ENCODE data around the gene ZFP92. TPM values are rescaled to one million over a fixed set of nuclear protein-coding genes. Genes with fewer than 3 reads are reported as not detected.
"Not testable (repeated sequence)": the region's sequence is repeated elsewhere in the genome, so short reads cannot be mapped to it uniquely, and the experiment has no call there.

Gene ZFP92
- total and polyA plus RNA-seq, 2 donors, result 0.19 to 0.27 TPM

- Histone ChIP-seq H3K9me3 (ENCODE audit: control insufficient read depth in 2 of 2, insufficient read depth in 1 of 2, low read length in 1 of 2) (peaks cover 0 to 6% of the 10 kb centered on the region in 2 donors), H3K27me3 (ENCODE audit: control insufficient read depth in 2 of 2, insufficient read depth in 1 of 2, low read length in 1 of 2) (no peaks in the 10 kb centered on the region), H3K36me3 (ENCODE audit: control insufficient read depth in 2 of 2, insufficient read depth in 2 of 2, low read length in 1 of 2) (no peaks in the 10 kb centered on the region), H3K4me3 (ENCODE audit: low read length in 2 of 2) (no peak overlapping the region), H3K27ac (ENCODE audit: low read depth in 1 of 2, low read length in 1 of 2) (no peak overlapping the region), H3K4me1 (ENCODE audit: control insufficient read depth in 2 of 2, insufficient read depth in 2 of 2, low read length in 2 of 2) (no peaks in the 10 kb centered on the region)
- 94% methylated on average over 3 of the region's 3 CpGs for WGBS
- no peak for DNase-seq (ENCODE audit: low read depth in 6 of 9, low spot score in 9 of 9)
These were observed 28.4 kb upstream of the ZFP92 start for GRCh38 chrX:153382563-153383482.

- 97% methylated on average over 6 of the region's 6 CpGs for WGBS
- Histone ChIP-seq H3K4me1 (ENCODE audit: control insufficient read depth in 2 of 2, insufficient read depth in 2 of 2, low read length in 2 of 2) (no peaks in the 10 kb centered on the region), H3K27me3 (ENCODE audit: control insufficient read depth in 2 of 2, insufficient read depth in 1 of 2, low read length in 1 of 2) (no peaks in the 10 kb centered on the region), H3K36me3 (ENCODE audit: control insufficient read depth in 2 of 2, insufficient read depth in 2 of 2, low read length in 1 of 2) (no peaks in the 10 kb centered on the region), H3K27ac (ENCODE audit: low read depth in 1 of 2, low read length in 1 of 2) (no peak overlapping the region), H3K4me3 (ENCODE audit: low read length in 2 of 2) (no peak overlapping the region), H3K9me3 (ENCODE audit: control insufficient read depth in 2 of 2, insufficient read depth in 1 of 2, low read length in 1 of 2) (peaks cover 0 to 6% of the 10 kb centered on the region in 2 donors)
- DNase-seq (ENCODE audit: low read depth in 6 of 9, low spot score in 9 of 9), result no peak
These were observed 26.9 kb upstream of the ZFP92 start for GRCh38 chrX:153384390-153384789.

DNA sequence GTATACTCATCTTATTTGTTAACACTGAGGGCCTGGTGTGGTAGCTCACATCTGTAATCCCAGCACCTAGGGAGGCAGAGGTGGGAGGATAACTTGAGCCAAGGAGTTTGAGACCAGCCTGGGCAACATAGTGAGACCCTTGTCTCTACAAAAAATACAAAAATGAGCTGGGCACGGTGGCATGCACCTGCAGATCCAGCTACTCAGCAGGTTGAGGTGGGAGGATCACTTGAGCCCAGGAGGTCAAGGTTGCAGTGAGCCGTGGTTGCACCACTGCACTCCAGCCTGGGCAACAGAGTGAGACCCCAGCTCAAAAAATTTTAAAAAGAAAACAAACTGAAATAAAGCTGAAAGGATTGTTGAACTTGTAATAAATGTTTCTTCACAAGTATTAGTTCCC, 26.3 kb upstream of the ZFP92 start:
- H3K4me1 ChIP-seq (ENCODE audit: control insufficient read depth in 2 of 2, insufficient read depth in 2 of 2, low read length in 2 of 2); H3K9me3 ChIP-seq (ENCODE audit: control insufficient read depth in 2 of 2, insufficient read depth in 1 of 2, low read length in 1 of 2); H3K27me3 ChIP-seq (ENCODE audit: control insufficient read depth in 2 of 2, insufficient read depth in 1 of 2, low read length in 1 of 2); H3K27ac ChIP-seq (ENCODE audit: low read depth in 1 of 2, low read length in 1 of 2); H3K4me3 ChIP-seq (ENCODE audit: low read length in 2 of 2); DNase-seq (ENCODE audit: low read depth in 6 of 9, low spot score in 9 of 9); H3K36me3 ChIP-seq (ENCODE audit: control insufficient read depth in 2 of 2, insufficient read depth in 2 of 2, low read length in 1 of 2): not testable (repeated sequence)
- WGBS, result 90% methylated on average over 2 of the region's 2 CpGs

- no peaks in the 10 kb centered on the region for H3K4me1 ChIP-seq (ENCODE audit: control insufficient read depth in 2 of 2, insufficient read depth in 2 of 2, low read length in 2 of 2)
- no peak for DNase-seq (ENCODE audit: low read depth in 6 of 9, low spot score in 9 of 9)
- H3K4me3 ChIP-seq (ENCODE audit: low read length in 2 of 2), result no peak overlapping the region
- H3K9me3 ChIP-seq (ENCODE audit: control insufficient read depth in 2 of 2, insufficient read depth in 1 of 2, low read length in 1 of 2), result peaks cover 0 to 11% of the 10 kb centered on the region in 2 donors
- no peak overlapping the region for H3K27ac ChIP-seq (ENCODE audit: low read depth in 1 of 2, low read length in 1 of 2)
- WGBS, result 80% methylated on average over 5 of the region's 5 CpGs
- H3K27me3 ChIP-seq (ENCODE audit: control insufficient read depth in 2 of 2, insufficient read depth in 1 of 2, low read length in 1 of 2), result no peaks in the 10 kb centered on the region
- H3K36me3 ChIP-seq (ENCODE audit: control insufficient read depth in 2 of 2, insufficient read depth in 2 of 2, low read length in 1 of 2), result no peaks in the 10 kb centered on the region
These were observed 25.2 kb upstream of the ZFP92 start for GRCh38 chrX:153386097-153386496.

DNA sequence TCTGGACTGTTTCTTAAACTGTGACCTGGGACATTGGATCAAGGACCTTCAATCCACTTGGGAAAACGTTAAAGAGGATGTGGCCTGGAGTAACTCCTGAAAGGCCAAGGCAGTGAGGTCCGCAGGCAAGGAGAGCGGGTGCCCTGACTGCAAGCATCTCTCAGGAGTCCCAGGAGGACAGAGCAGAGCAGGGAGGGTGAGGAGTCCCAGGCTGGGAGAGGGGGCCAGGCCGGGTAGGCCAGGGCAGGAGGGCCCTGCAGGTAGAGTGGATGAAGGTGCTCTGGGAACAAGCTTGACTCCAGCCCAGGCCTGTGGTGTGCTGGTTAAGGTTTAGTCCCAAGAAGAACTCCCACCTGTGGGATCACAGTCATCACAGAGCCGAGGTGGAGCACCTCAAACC, 23.9 kb upstream of the ZFP92 start:
- 94% methylated on average over 5 of the region's 5 CpGs for WGBS
- no peaks in the 10 kb centered on the region for H3K27me3 ChIP-seq (ENCODE audit: control insufficient read depth in 2 of 2, insufficient read depth in 1 of 2, low read length in 1 of 2)
- no peaks in the 10 kb centered on the region for H3K4me1 ChIP-seq (ENCODE audit: control insufficient read depth in 2 of 2, insufficient read depth in 2 of 2, low read length in 2 of 2)
- no peak for DNase-seq (ENCODE audit: low read depth in 6 of 9, low spot score in 9 of 9)
- H3K27ac ChIP-seq (ENCODE audit: low read depth in 1 of 2, low read length in 1 of 2), result no peak overlapping the region
- peaks cover 0 to 13% of the 10 kb centered on the region in 2 donors for H3K9me3 ChIP-seq (ENCODE audit: control insufficient read depth in 2 of 2, insufficient read depth in 1 of 2, low read length in 1 of 2)
- H3K4me3 ChIP-seq (ENCODE audit: low read length in 2 of 2), result no peak overlapping the region
- no peaks in the 10 kb centered on the region for H3K36me3 ChIP-seq (ENCODE audit: control insufficient read depth in 2 of 2, insufficient read depth in 2 of 2, low read length in 1 of 2)

- Histone ChIP-seq H3K27ac (ENCODE audit: low read depth in 1 of 2, low read length in 1 of 2) (no peak overlapping the region), H3K4me1 (ENCODE audit: control insufficient read depth in 2 of 2, insufficient read depth in 2 of 2, low read length in 2 of 2) (no peaks in the 10 kb centered on the region), H3K4me3 (ENCODE audit: low read length in 2 of 2) (no peak overlapping the region), H3K27me3 (ENCODE audit: control insufficient read depth in 2 of 2, insufficient read depth in 1 of 2, low read length in 1 of 2) (no peaks in the 10 kb centered on the region), H3K9me3 (ENCODE audit: control insufficient read depth in 2 of 2, insufficient read depth in 1 of 2, low read length in 1 of 2) (peaks cover 0 to 10% of the 10 kb centered on the region in 2 donors), H3K36me3 (ENCODE audit: control insufficient read depth in 2 of 2, insufficient read depth in 2 of 2, low read length in 1 of 2) (no peaks in the 10 kb centered on the region)
- 93% methylated on average over 10 of the region's 10 CpGs for WGBS
- no peak for DNase-seq (ENCODE audit: low read depth in 6 of 9, low spot score in 9 of 9)
These were observed 23.1 kb upstream of the ZFP92 start for GRCh38 chrX:153387987-153388721.

GRCh38 chrX:153388722-153389459, 22.4 kb upstream of the ZFP92 start:
- no peak overlapping the region for H3K27ac ChIP-seq (ENCODE audit: low read depth in 1 of 2, low read length in 1 of 2)
- no peaks in the 10 kb centered on the region for H3K4me1 ChIP-seq (ENCODE audit: control insufficient read depth in 2 of 2, insufficient read depth in 2 of 2, low read length in 2 of 2)
- H3K27me3 ChIP-seq (ENCODE audit: control insufficient read depth in 2 of 2, insufficient read depth in 1 of 2, low read length in 1 of 2), result no peaks in the 10 kb centered on the region
- 94% methylated on average over 14 of the region's 14 CpGs for WGBS
- H3K4me3 ChIP-seq (ENCODE audit: low read length in 2 of 2), result no peak overlapping the region
- no peak for DNase-seq (ENCODE audit: low read depth in 6 of 9, low spot score in 9 of 9)
- no peaks in the 10 kb centered on the region for H3K36me3 ChIP-seq (ENCODE audit: control insufficient read depth in 2 of 2, insufficient read depth in 2 of 2, low read length in 1 of 2)
- peaks cover 0 to 10% of the 10 kb centered on the region in 2 donors for H3K9me3 ChIP-seq (ENCODE audit: control insufficient read depth in 2 of 2, insufficient read depth in 1 of 2, low read length in 1 of 2)

GRCh38 chrX:153389460-153389768, 21.9 kb upstream of the ZFP92 start:
- H3K36me3 ChIP-seq (ENCODE audit: control insufficient read depth in 2 of 2, insufficient read depth in 2 of 2, low read length in 1 of 2); DNase-seq (ENCODE audit: low read depth in 6 of 9, low spot score in 9 of 9); H3K4me3 ChIP-seq (ENCODE audit: low read length in 2 of 2); H3K9me3 ChIP-seq (ENCODE audit: control insufficient read depth in 2 of 2, insufficient read depth in 1 of 2, low read length in 1 of 2); H3K27ac ChIP-seq (ENCODE audit: low read depth in 1 of 2, low read length in 1 of 2); H3K4me1 ChIP-seq (ENCODE audit: control insufficient read depth in 2 of 2, insufficient read depth in 2 of 2, low read length in 2 of 2); H3K27me3 ChIP-seq (ENCODE audit: control insufficient read depth in 2 of 2, insufficient read depth in 1 of 2, low read length in 1 of 2): not testable (repeated sequence)
- 99% methylated on average over 6 of the region's 6 CpGs for WGBS
